ENCODE measurements around the gene BAZ1B. TPM values are rescaled to one million over a fixed set of nuclear protein-coding genes. Genes with fewer than 3 reads are reported as not detected.

BAZ1B gene
- total RNA-seq, 4 donors from 2014 or later: 55.3 to 72.2 (median 66.2) TPM

GRCh38 chr7:73517241-73517995 is 4.7 kb downstream of the BAZ1B start:
- no peaks in the 10 kb centered on the region for H3K9me3 ChIP-seq
- TF ChIP-seq POLR2A (IDR thresholded peaks at IDR 0.05; ENCODE audit: low read depth): no peak
- TF ChIP-seq CTCF (IDR thresholded peaks at IDR 0.05): no peak
- no peak for TF ChIP-seq POLR2AphosphoS5 (IDR thresholded peaks at IDR 0.05)
- TF ChIP-seq EP300 (IDR thresholded peaks at IDR 0.05): no peak
- 86% methylated on average over 6 of the region's 6 CpGs for WGBS
- H3K4me3 ChIP-seq: no peak overlapping the region
- intact Hi-C loops (cut with DNase I): no loop called here
- peaks cover 0 to 43% (median 28%) of the 10 kb centered on the region in 4 donors for H3K36me3 ChIP-seq
- no peaks in the 10 kb centered on the region for H3K27me3 ChIP-seq
- peak overlapping the region in 1 of 4 donors; percentile 36 for H3K27ac ChIP-seq (replicated peaks in 1 of 4)
- H3K4me1 ChIP-seq: peaks cover 32 to 85% (median 71%) of the 10 kb centered on the region in 4 donors
- no peak for DNase-seq (ENCODE audit: extremely low spot score)

- DNase-seq (ENCODE audit: extremely low spot score): no peak
- H3K4me1 ChIP-seq: peaks cover 28 to 93% (median 73%) of the 10 kb centered on the region in 4 donors
- no peaks in the 10 kb centered on the region for H3K27me3 ChIP-seq
- TF ChIP-seq EP300 (IDR thresholded peaks at IDR 0.05): no peak
- TF ChIP-seq CTCF (IDR thresholded peaks at IDR 0.05): no peak
- TF ChIP-seq POLR2A (IDR thresholded peaks at IDR 0.05; ENCODE audit: low read depth): no peak
- 88% methylated on average over 3 of the region's 3 CpGs for WGBS
- H3K27ac ChIP-seq (replicated peaks in 1 of 4): no peak overlapping the region
- H3K36me3 ChIP-seq: peaks cover 6 to 52% (median 38%) of the 10 kb centered on the region in 4 donors
- no peak overlapping the region for H3K4me3 ChIP-seq
- H3K9me3 ChIP-seq: no peaks in the 10 kb centered on the region
- intact Hi-C loops (cut with DNase I): no loop called here
Observed at GRCh38 chr7:73515178-73515577, 6.9 kb downstream of the BAZ1B start.

- Histone ChIP-seq H3K27ac (replicated peaks in 1 of 4) (peak overlapping the region in 3 of 4 donors; percentile 17 to 33 (median 32)), H3K4me1 (peaks cover 6 to 69% (median 48%) of the 10 kb centered on the region in 4 donors), H3K27me3 (no peaks in the 10 kb centered on the region), H3K9me3 (no peaks in the 10 kb centered on the region), H3K4me3 (no peak overlapping the region), H3K36me3 (peaks cover 33 to 80% (median 66%) of the 10 kb centered on the region in 4 donors)
- 54% methylated on average over 8 of the region's 8 CpGs for WGBS
- TF ChIP-seq CTCF (IDR thresholded peaks at IDR 0.05) (no peak), EP300 (IDR thresholded peaks at IDR 0.05) (no peak), POLR2AphosphoS5 (IDR thresholded peaks at IDR 0.05) (no peak), POLR2A (IDR thresholded peaks at IDR 0.05; ENCODE audit: low read depth) (no peak)
- intact Hi-C loops (cut with DNase I): no loop called here
- DNase-seq (ENCODE audit: extremely low spot score): no peak
Observed at GRCh38 chr7:73512018-73512780, 9.9 kb downstream of the BAZ1B start.

GRCh38 chr7:73509463-73509862 is 12.6 kb downstream of the BAZ1B start:
- intact Hi-C loops (cut with DNase I): no loop called here
- H3K36me3 ChIP-seq: peaks cover 58 to 83% (median 73%) of the 10 kb centered on the region in 4 donors
- no peaks in the 10 kb centered on the region for H3K9me3 ChIP-seq
- TF ChIP-seq POLR2AphosphoS5 (IDR thresholded peaks at IDR 0.05): no peak
- TF ChIP-seq CTCF (IDR thresholded peaks at IDR 0.05): no peak
- TF ChIP-seq POLR2A (IDR thresholded peaks at IDR 0.05; ENCODE audit: low read depth): no peak
- no peak for TF ChIP-seq EP300 (IDR thresholded peaks at IDR 0.05)
- H3K4me3 ChIP-seq: no peak overlapping the region
- DNase-seq (ENCODE audit: extremely low spot score): no peak
- H3K4me1 ChIP-seq: peaks cover 0 to 43% (median 32%) of the 10 kb centered on the region in 4 donors
- no peaks in the 10 kb centered on the region for H3K27me3 ChIP-seq
- no peak overlapping the region for H3K27ac ChIP-seq (replicated peaks in 1 of 4)
- 84% methylated on average over 5 of the region's 5 CpGs for WGBS

Data from esophagus muscularis mucosa (tissue), 4 donors.